Pancreas (tissue), 10 donors: ENCODE measurements around the gene GLI3. TPM values are rescaled to one million over a fixed set of nuclear protein-coding genes. Genes with fewer than 3 reads are reported as not detected.

ENCODE experiments used
- ATAC-seq, 4 donors: fragments of 200-7000 bp; cut with Tn5 transposase; one replicate each; pipeline versions ENCODE4 v1.8.0 to v1.9.1; 2020; ENCODE audit warnings: mild to moderate bottlenecking in 4 of 4, moderate library complexity in 4 of 4
- DNase-seq, 6 donors: peaks; one replicate each; pipeline ENCODE4 v3.0.0-alpha.2; 2020
- FAIRE-seq: peaks from 2 replicates; lab custom pipeline; 2012; peaks lifted over from hg19 to GRCh38; lab: Jason Lieb, UNC
- H3K27ac ChIP-seq, 4 donors: fragments of 200-600 bp; sonication (generic); 1 replicate in 3 of 4; 2 replicates in 1 of 4; pipeline versions ENCODE4 v1.5.0 to v1.8.0; 2020
- H3K27me3 ChIP-seq, 4 donors: fragments of 200-600 bp; one replicate each; pipeline ENCODE4 v1.8.0; 2021
- H3K36me3 ChIP-seq, 3 donors: fragments of 200-600 bp; sonication (generic) in 1 of 3; one replicate each; pipeline versions ENCODE4 v1.5.0 to v1.8.0; 2020 to 2021
- H3K4me1 ChIP-seq, 3 donors: fragments of 200-600 bp; one replicate each; pipeline ENCODE4 v1.8.0; 2021
- H3K4me3 ChIP-seq, 4 donors: fragments of 200-600 bp; sonication (generic) in 2 of 4; one replicate each; pipeline versions ENCODE4 v1.5.0 to v1.8.0; 2020 to 2021
- H3K9me3 ChIP-seq, 4 donors: fragments of 200-600 bp; one replicate each; pipeline ENCODE4 v1.8.0; 2021
- WGBS, 2 donors: extraction: QIAGEN DNeasy Blood & Tissue Kit; methylation state at CpG; one replicate each; pipeline ENCODE4 v1.1.7; 2013; 5-methylcytosine and 5-hydroxymethylcytosine counted together
- intact Hi-C, 3 donors: fragments of 100-400 bp; cut with DNase I; formaldehyde crosslinking; loops; one replicate each; pipeline versions ENCODE4 v1.11.1 to v1.14.2; 2022
- polyA plus RNA-seq, 2 donors: library from polyadenylated mRNA; stranded (reverse); fragments of 200-250 nt; gene quantifications; one replicate each; pipeline ENCODE4 v1.2.3, GENCODE V29; 2013
- total RNA-seq, 6 donors: library from RNA; stranded (reverse); fragmentation: NEBNext Ultra II Directional in 4 of 6; extraction: Animal tissue kit (Norgen Biotek cat#: 25700) in 4 of 6; gene quantifications; one replicate each; pipeline versions ENCODE4 v1.2.1 to v1.2.4, GENCODE V29; 2021 to 2023
- TF ChIP-seq, protein P1 (sequence below), 4 donors: fragments of 200-600 bp; sonication (generic) in 3 of 4; IDR thresholded peaks; one replicate each; pipeline versions ENCODE4 v1.5.0 to v1.8.0; 2021; ENCODE audit warnings: antibody characterized with exemption in 4 of 4
- donor health status: healthy with polysubstance abuse.
- donor health status: DM: no; HTN: no; CAD: no; lungs with moderate emphysema.
- donor health status: DM: no; HTN: no; CAD: no.
- donor health status: control.
- donor health status: control.
- donor health status: Bipolar disorder and iron deficiency.
- donor health status: DM: yes; HTN: yes; CAD: no.
- donor health status: DM: no; HTN: no; CAD: no.
- donor health status: DM: no; HTN: no; CAD: no.
- donor health status: DM: yes; HTN: yes; CAD: no.

Gene GLI3
- total and polyA plus RNA-seq, 8 donors: 0.38 to 6.2 (median 1.4) TPM

DNA sequence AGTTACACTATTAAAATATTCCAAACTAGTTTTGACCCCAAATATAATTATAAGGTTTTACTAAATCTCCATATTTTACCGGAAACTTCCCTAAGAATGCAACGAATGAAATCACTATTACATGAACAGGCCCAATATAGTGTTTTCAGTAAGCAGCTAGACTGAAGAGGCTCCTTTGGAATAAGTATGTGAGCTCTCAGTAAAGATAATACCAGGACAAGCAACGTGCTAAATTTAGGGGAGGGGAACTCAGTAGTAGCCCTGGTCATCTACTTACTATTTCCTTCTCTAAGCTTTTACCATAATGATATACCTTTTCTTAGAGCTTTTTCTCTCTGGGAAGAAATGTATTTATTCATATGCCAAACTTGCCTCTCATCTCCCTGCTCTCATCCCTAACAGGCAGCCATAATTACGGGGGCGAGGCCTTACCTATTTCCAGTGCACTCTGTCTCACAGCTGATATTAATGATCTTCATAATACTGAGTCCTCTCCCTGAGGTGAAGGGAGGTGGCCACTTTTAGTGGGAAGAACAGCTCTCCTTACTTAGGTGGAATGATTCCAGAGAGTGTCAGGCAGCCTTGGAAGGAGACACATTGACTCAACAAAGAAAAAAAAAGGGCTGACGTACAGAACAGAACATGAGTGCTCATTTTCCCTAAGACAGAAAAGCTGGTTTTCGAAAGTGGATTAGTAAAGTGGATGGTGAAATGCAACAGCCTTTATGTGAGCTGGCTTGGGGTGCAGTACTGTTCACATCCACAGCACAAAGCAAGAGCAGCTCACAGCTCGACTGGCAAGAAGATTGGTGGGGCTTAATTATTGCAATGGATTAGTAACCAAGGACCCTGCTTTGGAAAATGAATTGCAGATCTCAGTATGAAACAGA lies 165.4 kb downstream of the GLI3 start:
- no peaks in the 10 kb centered on the region for H3K36me3 ChIP-seq
- no peaks in the 10 kb centered on the region for H3K27me3 ChIP-seq
- H3K4me1 ChIP-seq: no peaks in the 10 kb centered on the region
- WGBS, 2 donors: 63 to 70% methylated on average over 8 of the region's 8 CpGs
- H3K4me3 ChIP-seq: no peak overlapping the region
- intact Hi-C loops: no loop called here
- no peak overlapping the region for H3K27ac ChIP-seq
- TF ChIP-seq, protein P1, sequence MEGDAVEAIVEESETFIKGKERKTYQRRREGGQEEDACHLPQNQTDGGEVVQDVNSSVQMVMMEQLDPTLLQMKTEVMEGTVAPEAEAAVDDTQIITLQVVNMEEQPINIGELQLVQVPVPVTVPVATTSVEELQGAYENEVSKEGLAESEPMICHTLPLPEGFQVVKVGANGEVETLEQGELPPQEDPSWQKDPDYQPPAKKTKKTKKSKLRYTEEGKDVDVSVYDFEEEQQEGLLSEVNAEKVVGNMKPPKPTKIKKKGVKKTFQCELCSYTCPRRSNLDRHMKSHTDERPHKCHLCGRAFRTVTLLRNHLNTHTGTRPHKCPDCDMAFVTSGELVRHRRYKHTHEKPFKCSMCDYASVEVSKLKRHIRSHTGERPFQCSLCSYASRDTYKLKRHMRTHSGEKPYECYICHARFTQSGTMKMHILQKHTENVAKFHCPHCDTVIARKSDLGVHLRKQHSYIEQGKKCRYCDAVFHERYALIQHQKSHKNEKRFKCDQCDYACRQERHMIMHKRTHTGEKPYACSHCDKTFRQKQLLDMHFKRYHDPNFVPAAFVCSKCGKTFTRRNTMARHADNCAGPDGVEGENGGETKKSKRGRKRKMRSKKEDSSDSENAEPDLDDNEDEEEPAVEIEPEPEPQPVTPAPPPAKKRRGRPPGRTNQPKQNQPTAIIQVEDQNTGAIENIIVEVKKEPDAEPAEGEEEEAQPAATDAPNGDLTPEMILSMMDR (IDR thresholded peaks at IDR 0.05): no peak
- no peak for DNase-seq
- no peak for FAIRE-seq
- H3K9me3 ChIP-seq: no peaks in the 10 kb centered on the region
- ATAC-seq: peak in 1 of 4 donors; percentile 50

DNA sequence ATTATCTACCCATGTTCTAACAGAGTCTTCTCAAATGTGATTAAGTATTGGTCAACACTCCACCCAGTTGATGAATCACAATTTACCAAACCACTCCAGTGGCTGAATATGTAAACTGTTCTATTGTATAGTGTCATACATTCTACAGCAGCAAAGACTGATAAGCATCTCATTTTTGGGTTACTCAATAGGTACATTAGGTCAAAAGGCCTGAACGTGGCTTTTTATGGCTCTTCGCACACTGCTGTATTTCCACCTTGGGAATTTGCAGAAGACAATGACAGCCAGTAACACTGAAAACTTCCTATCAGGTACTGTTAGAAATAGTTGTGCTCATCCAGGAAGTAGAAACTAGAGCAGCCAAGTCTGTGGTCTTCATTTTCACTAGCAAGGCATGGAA lies 166.9 kb downstream of the GLI3 start:
- Histone ChIP-seq H3K4me1 (no peaks in the 10 kb centered on the region), H3K9me3 (no peaks in the 10 kb centered on the region), H3K4me3 (no peak overlapping the region), H3K27ac (no peak overlapping the region), H3K27me3 (no peaks in the 10 kb centered on the region), H3K36me3 (no peaks in the 10 kb centered on the region)
- no peak for DNase-seq
- ATAC-seq: no peak
- no peak for FAIRE-seq
- intact Hi-C loops: no loop called here
- TF ChIP-seq, protein P1 (IDR thresholded peaks at IDR 0.05): no peak
- 79 to 84% methylated on average over 2 of the region's 2 CpGs for WGBS, 2 donors

DNA sequence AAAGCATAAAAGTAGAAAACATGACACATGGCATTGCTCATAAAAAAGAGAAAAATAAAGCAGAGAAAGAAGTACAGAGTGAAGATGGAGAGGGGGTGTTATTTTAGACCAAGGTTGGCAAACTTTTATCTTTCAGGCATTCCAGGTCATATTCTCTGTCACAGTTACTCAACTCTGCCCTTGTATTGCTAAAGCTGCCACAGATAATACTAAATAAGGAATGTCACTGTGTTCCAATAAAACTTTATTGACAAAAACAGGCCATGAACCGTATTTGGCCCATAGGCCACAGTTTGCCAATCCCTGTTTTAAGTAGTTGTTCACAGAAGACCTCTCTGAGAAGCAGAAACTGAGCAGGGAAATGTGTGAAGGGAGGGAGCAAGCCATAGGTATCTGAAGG lies 167.4 kb downstream of the GLI3 start:
- no peaks in the 10 kb centered on the region for H3K4me1 ChIP-seq
- H3K36me3 ChIP-seq: no peaks in the 10 kb centered on the region
- WGBS, 2 donors: 61 to 65% methylated on average over 1 of the region's 1 CpG
- H3K27ac ChIP-seq: no peak overlapping the region
- H3K27me3 ChIP-seq: no peaks in the 10 kb centered on the region
- TF ChIP-seq, protein P1 (IDR thresholded peaks at IDR 0.05): no peak
- DNase-seq: no peak
- intact Hi-C loops: no loop called here
- H3K9me3 ChIP-seq: no peaks in the 10 kb centered on the region
- H3K4me3 ChIP-seq: no peak overlapping the region
- no peak for FAIRE-seq
- no peak for ATAC-seq

DNA sequence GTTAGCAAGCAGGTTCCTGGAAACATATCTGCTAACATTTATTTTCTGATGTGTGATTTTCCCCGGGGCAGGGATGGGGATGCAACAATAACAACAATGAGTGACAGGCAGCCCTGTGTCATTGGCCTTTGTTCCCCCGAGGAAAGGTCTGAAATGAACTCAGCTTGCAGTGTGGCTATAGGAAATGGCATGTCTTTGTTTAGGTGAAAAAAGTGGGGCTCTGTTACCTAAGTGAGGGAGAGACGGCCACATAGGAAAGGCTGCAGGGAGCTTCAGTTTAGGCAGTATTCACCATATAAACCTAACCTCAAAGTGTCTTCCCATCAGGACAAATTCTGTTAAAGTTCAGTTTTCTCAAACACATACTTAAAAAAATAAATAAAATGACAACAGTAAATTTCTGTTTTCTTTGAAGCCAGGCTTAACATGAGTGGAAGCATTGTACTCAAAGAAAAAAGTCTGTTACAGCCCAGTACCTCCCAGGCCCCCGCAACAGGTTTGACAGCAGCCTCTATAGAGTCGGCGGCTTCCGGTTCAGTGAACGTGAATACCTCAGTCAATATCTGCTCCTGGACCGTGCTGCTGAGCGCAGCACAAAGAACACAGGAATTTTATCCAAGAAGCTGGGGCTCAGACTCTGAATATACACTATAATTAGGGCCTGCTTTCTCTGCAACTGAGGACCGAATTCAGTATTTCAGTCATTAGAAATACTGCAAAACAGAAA lies 168.3 kb downstream of the GLI3 start:
- Histone ChIP-seq H3K4me3 (no peak overlapping the region), H3K36me3 (no peaks in the 10 kb centered on the region), H3K9me3 (no peaks in the 10 kb centered on the region), H3K4me1 (no peaks in the 10 kb centered on the region), H3K27me3 (no peaks in the 10 kb centered on the region), H3K27ac (no peak overlapping the region)
- 50 to 56% methylated on average over 11 of the region's 11 CpGs for WGBS, 2 donors
- no peak for ATAC-seq
- intact Hi-C loops: no loop called here
- no peak for DNase-seq
- FAIRE-seq: no peak
- TF ChIP-seq, protein P1 (IDR thresholded peaks at IDR 0.05): no peak
